Neutrophil (primary cell): ENCODE results near the gene SMTNL1.
A peak's percentile ranks its signal among the peaks of the same experiment; 100 is the strongest.

ENCODE experiments used
- H3K27ac ChIP-seq: fragments of 200-600 bp; sonication (generic); 2 replicates; pipeline ENCODE4 v1.5.1; 2016; ENCODE audit warnings: mild to moderate bottlenecking, moderate library complexity
- H3K27me3 ChIP-seq: fragments of 200-600 bp; sonication (generic); 2 replicates; pipeline ENCODE4 v1.6.0; 2016; ENCODE audit warnings: mild to moderate bottlenecking
- H3K36me3 ChIP-seq: fragments of 200-600 bp; sonication (generic); 2 replicates; pipeline ENCODE4 v1.5.1; 2017
- H3K4me1 ChIP-seq, 2 experiments: fragments of 200-600 bp in 1 of 2; sonication (generic) in 1 of 2; 1 replicate in 1 of 2; 2 replicates in 1 of 2; pipeline versions ENCODE4 v1.5.1 to v1.6.1; 2013 to 2016; ENCODE audit warnings: low read depth in 1 of 2, low read length in 1 of 2, mild to moderate bottlenecking in 1 of 2, moderate library complexity in 1 of 2; ENCODE audit not compliant: control insufficient read depth in 1 of 2, insufficient read depth in 1 of 2
- H3K4me3 ChIP-seq, 2 experiments: fragments of 200-600 bp in 1 of 2; sonication (generic) in 1 of 2; 1 replicate in 1 of 2; 2 replicates in 1 of 2; pipeline ENCODE4 v1.5.1; 2013 to 2016; ENCODE audit warnings: low read depth in 1 of 2, low read length in 1 of 2, mild to moderate bottlenecking in 1 of 2, moderate library complexity in 1 of 2
- H3K9me3 ChIP-seq: fragments of 200-600 bp; sonication (generic); 2 replicates; pipeline ENCODE4 v1.5.1; 2016
- TF ChIP-seq, protein P1 (sequence below): fragments of 200-600 bp; sonication (generic); IDR thresholded peaks from 2 replicates; pipeline ENCODE4 v1.5.1; 2016; ENCODE audit warnings: antibody characterized with exemption

The SMTNL1 gene

DNA sequence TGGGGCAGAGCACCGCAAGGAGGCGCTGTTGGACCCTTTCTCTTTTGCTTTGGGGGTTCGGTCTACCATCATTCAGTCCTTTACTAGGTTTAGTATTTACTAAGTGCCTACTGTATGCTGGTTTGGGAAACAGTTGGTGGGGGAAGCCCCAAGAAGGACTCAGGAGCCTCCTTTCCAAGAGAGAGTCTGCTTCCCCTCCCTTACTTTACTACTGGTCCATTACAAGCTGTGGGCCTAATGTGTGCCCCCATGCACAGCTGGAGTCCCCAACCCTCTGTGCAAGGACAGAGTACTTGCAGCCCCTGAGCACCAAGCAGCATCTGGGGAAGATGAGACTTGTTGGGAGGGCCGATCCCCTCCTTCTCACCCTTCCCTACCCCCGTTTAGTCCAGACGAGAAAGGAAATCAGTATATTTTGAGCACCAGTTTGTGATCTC lies 31.0 kb downstream of the SMTNL1 start:
- Histone ChIP-seq H3K27me3 (no peaks in the 10 kb centered on the region), H3K36me3 (no peaks in the 10 kb centered on the region), H3K27ac (peak overlapping the region; percentile 88), H3K4me3 (peak overlapping the region; percentile 86 to 96), H3K4me1 (peaks cover 32% of the 10 kb centered on the region in 2 experiments), H3K9me3 (no peaks in the 10 kb centered on the region)
- TF ChIP-seq, protein P1, sequence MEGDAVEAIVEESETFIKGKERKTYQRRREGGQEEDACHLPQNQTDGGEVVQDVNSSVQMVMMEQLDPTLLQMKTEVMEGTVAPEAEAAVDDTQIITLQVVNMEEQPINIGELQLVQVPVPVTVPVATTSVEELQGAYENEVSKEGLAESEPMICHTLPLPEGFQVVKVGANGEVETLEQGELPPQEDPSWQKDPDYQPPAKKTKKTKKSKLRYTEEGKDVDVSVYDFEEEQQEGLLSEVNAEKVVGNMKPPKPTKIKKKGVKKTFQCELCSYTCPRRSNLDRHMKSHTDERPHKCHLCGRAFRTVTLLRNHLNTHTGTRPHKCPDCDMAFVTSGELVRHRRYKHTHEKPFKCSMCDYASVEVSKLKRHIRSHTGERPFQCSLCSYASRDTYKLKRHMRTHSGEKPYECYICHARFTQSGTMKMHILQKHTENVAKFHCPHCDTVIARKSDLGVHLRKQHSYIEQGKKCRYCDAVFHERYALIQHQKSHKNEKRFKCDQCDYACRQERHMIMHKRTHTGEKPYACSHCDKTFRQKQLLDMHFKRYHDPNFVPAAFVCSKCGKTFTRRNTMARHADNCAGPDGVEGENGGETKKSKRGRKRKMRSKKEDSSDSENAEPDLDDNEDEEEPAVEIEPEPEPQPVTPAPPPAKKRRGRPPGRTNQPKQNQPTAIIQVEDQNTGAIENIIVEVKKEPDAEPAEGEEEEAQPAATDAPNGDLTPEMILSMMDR, result peak; percentile 82

DNA sequence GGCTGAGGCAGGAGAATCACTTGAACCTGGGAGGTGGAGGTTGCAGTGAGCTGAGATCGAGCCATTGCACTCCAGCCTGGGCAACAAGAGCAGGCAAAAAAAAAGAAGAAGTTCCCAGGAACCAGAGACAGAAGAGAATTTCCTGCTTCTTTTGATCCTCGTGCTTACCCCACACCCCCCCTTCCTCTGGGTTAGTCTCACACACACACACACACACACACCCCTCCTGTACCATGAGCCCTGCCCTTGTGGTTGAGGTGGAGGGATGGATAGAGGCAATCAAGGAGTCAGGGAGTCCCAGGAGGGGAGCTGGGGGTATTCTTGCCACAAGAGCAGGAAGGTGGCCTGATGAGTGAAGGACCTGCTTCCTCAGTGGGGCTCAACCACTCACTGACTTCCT lies 34.2 kb downstream of the SMTNL1 start:
- no peaks in the 10 kb centered on the region for H3K9me3 ChIP-seq
- TF ChIP-seq, protein P1, result no peak
- H3K4me1 ChIP-seq, result peaks cover 18 to 19% of the 10 kb centered on the region in 2 experiments
- no peak overlapping the region for H3K4me3 ChIP-seq
- peaks cover 2% of the 10 kb centered on the region for H3K27me3 ChIP-seq
- H3K27ac ChIP-seq, result peak overlapping the region; percentile 43
- H3K36me3 ChIP-seq, result no peaks in the 10 kb centered on the region

DNA sequence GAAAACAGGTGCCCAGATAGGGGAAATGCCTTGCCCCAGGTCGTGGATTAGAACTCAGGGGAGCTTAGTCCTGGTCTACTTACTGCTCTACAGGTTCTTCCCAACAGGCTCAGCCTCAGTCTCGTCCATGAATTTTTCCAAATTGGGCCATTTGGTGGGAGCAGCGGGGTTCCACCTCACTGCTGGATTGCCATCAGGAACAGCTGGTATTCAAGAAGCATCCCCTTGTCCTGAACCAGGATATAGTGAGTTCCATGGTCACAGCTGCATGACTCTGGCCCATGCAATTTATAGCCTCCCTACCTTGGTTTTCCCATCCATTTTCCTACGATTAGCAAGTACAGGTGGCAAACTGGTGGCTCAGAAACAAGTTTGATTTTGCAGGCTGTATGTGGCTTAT lies 36.7 kb downstream of the SMTNL1 start:
- Histone ChIP-seq H3K27ac (no peak overlapping the region), H3K4me3 (no peak overlapping the region), H3K4me1 (peaks cover 7 to 8% of the 10 kb centered on the region in 2 experiments), H3K36me3 (no peaks in the 10 kb centered on the region), H3K27me3 (peaks cover 2% of the 10 kb centered on the region), H3K9me3 (no peaks in the 10 kb centered on the region)
- TF ChIP-seq, protein P1, result no peak

DNA sequence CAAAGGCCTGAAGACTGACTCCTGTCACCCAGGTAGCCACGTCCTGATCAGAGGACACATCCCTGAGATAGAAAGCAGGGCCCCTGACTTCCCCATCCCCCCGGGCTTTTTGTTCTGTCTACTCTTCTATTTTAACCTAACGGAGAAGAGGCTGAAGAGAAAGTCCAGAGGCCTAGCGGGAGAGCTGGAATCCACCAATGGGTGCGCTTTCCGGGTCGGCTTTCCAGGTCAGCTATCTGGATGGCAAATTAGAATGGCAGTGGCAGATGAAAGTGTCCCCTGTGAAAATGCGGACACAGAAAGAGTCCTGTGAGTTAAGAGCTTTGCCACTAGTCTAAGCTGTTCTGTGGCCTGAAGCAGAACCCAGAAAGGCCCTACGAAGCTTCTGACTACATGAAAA lies 46.9 kb downstream of the SMTNL1 start:
- Histone ChIP-seq H3K4me1 (no peaks in the 10 kb centered on the region), H3K4me3 (no peak overlapping the region), H3K27me3 (no peaks in the 10 kb centered on the region), H3K36me3 (no peaks in the 10 kb centered on the region), H3K9me3 (no peaks in the 10 kb centered on the region), H3K27ac (no peak overlapping the region)
- TF ChIP-seq, protein P1, result no peak

DNA sequence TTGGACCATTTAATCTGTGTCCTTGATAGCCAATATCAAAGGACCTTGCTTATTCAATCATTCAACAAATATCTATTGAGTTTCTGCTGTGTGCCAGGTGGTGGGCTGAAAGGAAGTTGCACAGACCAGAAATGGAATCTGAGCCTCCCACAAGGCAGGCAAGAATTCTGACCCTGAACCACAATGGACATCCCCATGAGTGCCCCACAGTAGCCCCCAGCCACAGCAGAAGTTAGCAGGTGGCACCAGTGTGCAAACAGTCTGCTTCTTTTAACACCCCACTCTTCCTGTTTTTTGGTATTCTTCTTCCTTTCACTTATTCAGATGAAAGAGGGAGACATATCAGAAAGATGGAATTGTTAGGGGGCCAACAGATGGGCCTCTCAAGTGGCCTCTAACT lies 47.9 kb downstream of the SMTNL1 start:
- Histone ChIP-seq H3K36me3 (no peaks in the 10 kb centered on the region), H3K9me3 (no peaks in the 10 kb centered on the region), H3K4me3 (no peak overlapping the region), H3K27ac (no peak overlapping the region), H3K4me1 (no peaks in the 10 kb centered on the region), H3K27me3 (no peaks in the 10 kb centered on the region)
- TF ChIP-seq, protein P1, result no peak
